Epithelial cell of alveolus of lung (primary cell): ENCODE measurements around the gene ESYT1. TPM values are rescaled to one million over a fixed set of nuclear protein-coding genes. Genes with fewer than 3 reads are reported as not detected.

Experiments used
- total RNA-seq: library from RNA; depleted of rRNA; stranded (reverse); fragments of >200 nt; gene quantifications from 2 replicates; pipeline ENCODE4 v1.2.1, GENCODE V29; 2015

Gene ESYT1
- 81.4 and 171 TPM in 2 replicates for total RNA-seq

GRCh38 chr12:56127888-56128669 is at the start of gene ESYT1:
TSS of gene ESYT1 (plus strand) at chr12:56128267. CDS start at chr12:56128320, 53 bp downstream.

GRCh38 chr12:56079723-56080555 is 48.1 kb upstream of the ESYT1 start, which contains the start of gene ERBB3:
TSS of gene ERBB3 (plus strand) at chr12:56080165. CDS start at chr12:56080301, 136 bp downstream.

GRCh38 chr12:56104109-56104814 is 23.8 kb upstream of the ESYT1 start, which contains the start of gene PA2G4:
TSS of gene PA2G4 (plus strand) at chr12:56104559. CDS start at chr12:56104738, 179 bp downstream.

DNA sequence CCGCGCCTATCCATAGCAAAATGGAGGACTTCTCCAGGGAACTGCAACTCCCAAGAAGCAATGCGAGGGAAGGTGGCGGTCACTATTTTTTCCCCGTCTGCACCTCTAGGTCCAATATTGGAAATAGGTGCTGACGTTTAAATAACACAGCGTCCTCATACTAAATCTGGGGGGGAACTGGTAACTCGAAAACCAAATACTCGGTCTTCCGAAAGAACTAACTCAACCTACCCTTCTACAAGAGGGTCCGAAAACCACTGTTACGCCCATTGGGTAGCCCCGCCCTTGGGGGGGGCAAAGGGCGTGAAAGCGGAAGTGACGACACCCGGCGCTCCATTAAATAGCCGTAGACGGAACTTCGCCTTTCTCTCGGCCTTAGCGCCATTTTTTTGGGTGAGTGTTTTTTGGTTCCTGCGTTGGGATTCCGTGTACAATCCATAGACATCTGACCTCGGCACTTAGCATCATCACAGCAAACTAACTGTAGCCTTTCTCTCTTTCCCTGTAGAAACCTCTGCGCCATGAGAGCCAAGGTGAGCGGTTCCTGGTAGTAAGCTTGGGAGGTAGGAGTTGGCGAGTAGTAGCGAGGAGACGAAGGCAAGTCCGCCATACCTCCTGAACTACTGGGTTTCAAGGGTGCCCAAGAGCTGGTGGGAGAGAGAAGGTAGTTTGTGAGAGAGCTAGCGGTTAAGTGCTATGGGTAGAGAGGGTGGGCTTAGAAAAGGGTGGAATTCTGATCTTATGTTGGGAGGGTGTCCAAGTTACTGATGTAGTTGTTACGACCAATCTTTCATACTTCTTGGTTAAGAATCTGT is 11.6 kb upstream of the ESYT1 start, which contains the start of gene RPL41:
Gene RPL41, plus strand, starts transcription at position 367 of the 815 bp plus-strand sequence.

DNA sequence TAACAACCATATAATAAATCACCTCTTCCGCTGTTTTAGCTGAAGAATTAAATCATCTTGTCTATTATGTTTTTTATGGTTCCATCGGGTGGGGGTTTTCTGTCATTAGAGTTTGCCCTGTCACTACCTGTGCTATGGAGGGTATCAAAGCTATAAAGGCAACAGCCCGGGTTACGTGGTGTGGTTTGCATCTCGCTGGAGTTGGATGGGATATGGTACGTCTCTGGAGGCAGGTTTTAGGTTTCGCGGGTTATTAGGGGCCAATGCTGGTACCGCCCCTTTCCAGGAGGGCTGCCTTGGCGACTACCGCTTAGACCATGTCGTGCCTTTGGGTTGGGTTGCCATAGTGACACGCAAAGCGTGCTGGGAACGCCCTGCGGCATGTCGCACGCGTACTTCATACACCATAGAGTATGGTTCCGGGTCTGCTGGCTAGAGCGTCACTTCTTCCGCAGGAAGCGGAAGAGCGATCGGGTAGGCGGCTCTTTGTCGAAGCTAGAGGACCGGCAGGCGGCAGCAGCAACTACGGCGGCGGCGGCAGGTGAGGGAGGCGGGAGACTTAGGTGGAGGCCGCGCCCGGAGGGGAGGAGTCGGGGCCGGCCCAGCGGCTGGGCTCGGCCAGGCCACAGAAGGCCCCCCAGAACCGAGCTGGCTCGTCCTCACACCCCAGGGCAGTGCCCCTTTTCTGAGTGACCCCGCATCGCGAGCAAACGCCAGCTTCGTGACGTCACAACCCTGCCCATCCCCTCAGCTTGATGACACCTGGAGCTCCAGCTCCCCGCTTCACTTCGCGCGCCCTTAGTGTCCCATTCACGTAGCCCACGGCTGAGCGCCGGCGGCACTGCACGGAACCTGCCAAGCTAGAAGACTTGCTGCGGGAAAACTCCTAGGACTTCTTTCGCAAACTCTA is 10.0 kb upstream of the ESYT1 start, which contains the start of gene ZC3H10:
Gene ZC3H10, plus strand, starts transcription at position 489 of the 910 bp plus-strand sequence. CDS start 2,297 bp downstream, outside the sequence.

DNA sequence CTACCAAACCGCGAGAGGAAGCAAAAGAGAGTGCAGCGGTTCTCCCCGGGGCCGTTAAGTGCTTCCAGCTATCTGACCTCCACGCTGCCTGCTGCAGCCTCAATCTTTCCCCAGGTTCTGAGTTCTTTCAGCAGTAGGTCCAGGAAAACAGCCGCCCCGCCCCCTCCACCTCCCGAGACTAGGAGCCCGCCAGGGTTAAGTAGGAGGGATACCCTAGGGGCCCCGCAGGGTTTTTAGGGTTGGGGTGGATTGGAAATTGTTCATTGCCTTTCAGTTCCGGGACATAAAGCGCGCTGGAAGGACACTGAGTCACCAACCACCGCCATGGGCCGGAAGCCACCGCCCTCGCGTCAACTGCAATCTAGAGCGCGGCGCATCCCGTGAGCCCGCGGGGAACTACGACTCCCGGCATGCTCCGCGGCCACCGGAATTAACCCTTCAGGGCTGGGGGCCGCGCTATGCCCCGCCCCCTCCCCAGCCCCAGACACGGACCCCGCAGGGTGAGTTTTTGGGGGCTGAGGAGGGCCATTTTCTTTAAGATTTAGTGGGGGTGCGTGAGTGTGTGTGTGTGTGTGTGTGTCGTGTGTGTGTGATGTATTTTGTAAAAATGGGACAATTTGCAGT is 24.2 kb downstream of the ESYT1 start, which contains the start of gene MYL6B:
Gene MYL6B, plus strand, starts transcription at position 456 of the 624 bp plus-strand sequence. CDS start 1,332 bp downstream, outside the sequence.

DNA sequence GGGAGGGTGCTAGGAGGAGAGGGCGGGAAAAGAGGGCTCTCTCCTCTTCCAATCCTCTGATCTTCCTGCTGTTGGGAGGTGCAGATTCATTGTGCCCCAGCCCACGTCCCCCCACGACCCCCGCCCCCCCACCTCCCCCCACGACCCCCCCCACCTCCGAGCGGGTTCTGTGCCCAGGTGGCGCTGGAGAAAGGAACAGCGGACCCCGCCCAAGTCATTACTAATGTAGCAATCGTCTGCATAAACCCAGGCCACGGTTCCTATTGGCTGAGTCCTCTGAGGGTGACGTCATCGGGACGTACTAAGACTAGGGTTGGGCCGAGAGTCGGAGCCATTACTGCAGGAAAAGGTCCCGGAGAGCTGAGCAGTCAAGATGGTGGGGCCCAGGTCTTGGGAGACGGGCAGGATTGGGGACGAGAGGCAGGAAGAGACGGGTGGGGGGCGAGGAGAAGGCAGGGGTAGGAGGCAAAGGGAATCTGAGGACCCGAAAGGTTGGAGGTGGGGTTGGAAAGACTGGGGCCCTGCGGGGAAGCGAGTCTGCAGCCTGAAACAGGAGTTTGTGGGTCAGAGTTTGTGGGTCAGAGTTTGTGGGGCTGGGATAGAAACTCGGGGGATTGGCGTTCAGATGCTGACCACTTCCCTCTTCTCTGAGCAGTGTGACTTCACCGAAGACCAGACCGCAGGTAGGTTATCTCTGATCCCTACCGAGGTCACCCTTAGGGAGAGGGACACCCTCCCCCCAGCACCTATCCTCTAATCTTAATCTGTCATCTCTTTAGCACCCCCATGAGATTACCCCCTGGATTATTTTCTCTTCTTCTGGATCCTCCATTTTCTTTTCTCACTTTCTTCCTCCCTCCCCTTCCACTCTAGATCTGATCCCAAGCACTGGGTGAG is 30.2 kb downstream of the ESYT1 start, which contains the start of gene MYL6:
Gene MYL6, plus strand, starts transcription at position 331 of the 897 bp plus-strand sequence. Its CDS starts 43 bp downstream, at position 374.

DNA sequence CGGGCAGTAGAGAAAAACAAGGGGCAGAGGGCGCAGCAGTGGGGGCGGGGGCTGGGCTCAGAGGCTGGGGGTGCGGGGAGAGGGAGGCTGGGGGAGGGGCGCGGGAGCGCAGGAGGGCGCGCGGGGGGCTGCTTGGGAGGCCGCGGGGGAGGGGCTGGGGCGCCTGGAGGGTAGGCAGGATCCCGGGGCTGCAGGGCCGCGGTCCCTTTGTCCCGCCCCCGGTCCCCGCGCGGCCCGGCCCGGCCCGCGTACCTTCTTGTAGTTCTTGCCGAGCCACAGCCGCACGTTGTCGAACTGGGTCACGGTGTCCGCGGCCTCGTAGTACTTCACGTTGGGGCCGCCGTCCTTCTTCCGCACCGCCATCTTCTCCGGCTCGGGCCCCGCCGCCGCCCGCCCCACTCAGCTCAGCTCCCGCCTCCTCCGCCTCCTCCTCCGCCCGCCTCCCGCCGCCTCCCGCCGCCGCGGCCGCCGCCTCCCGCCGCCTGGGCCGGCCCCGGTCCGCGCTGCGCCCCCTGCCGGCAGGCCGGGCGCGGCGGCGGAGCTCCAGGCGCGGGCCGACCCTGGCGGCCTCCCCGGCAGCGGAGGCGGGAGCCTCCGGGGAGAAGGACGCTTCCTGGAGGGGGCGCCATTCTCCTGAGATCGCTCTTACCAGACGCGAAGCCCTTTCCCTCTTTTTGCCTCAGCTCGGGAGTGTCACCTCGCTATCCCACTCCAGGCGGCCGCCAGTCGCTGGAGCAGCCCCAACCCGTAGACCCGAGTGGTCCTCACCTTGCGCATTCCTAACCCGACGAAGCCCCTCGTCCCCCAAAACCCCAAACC is 61.2 kb downstream of the ESYT1 start, which contains the start of gene SMARCC2:
Gene SMARCC2, minus strand, starts transcription at position 385 of the 819 bp plus-strand sequence. Its CDS starts 22 bp downstream, at position 363.

Other genes with a start within 250 kb of the ESYT1 start
- 30.9 and 31.5 TPM in 2 replicates for gene PYM1, start 200.4 kb upstream of the ESYT1 start, total RNA-seq
- gene DGKA, start 197.1 kb upstream of the ESYT1 start, total RNA-seq: 14.8 and 31.3 TPM in 2 replicates
- gene PMEL, start 162.2 kb upstream of the ESYT1 start, total RNA-seq: 1.7 and 18.7 TPM in 2 replicates
- gene CDK2, start 161.4 kb upstream of the ESYT1 start, total RNA-seq: 24.5 and 46.2 TPM in 2 replicates
- 56.6 and 74.1 TPM in 2 replicates for gene RAB5B, start 154.2 kb upstream of the ESYT1 start, total RNA-seq
- gene SUOX, start 131.0 kb upstream of the ESYT1 start, total RNA-seq: 11.4 and 31.9 TPM in 2 replicates
- 2.6 and 8.1 TPM in 2 replicates for gene IKZF4, start 107.2 kb upstream of the ESYT1 start, total RNA-seq
- 1,233 and 1,614 TPM in 2 replicates for gene RPS26, start 86.3 kb upstream of the ESYT1 start, total RNA-seq
- gene ERBB3, start 48.1 kb upstream of the ESYT1 start, total RNA-seq: 0.64 and 1.8 TPM in 2 replicates
- 98.1 and 145 TPM in 2 replicates for gene PA2G4, start 23.7 kb upstream of the ESYT1 start, total RNA-seq
- gene RPL41, start 11.6 kb upstream of the ESYT1 start, total RNA-seq: 2,965 and 4,023 TPM in 2 replicates
- gene ZC3H10, start 10.0 kb upstream of the ESYT1 start, total RNA-seq: 3.4 and 5.0 TPM in 2 replicates
- 112 and 142 TPM in 2 replicates for gene MYL6B, start 24.3 kb downstream of the ESYT1 start, total RNA-seq
- 1,228 and 2,927 TPM in 2 replicates for gene MYL6, start 30.1 kb downstream of the ESYT1 start, total RNA-seq
- 27.5 and 43.8 TPM in 2 replicates for gene SMARCC2, start 61.2 kb downstream of the ESYT1 start, total RNA-seq
- gene RNF41, start 93.7 kb downstream of the ESYT1 start, total RNA-seq: 57.2 and 76.5 TPM in 2 replicates
- 48.4 and 60.4 TPM in 2 replicates for gene NABP2, start 96.1 kb downstream of the ESYT1 start, total RNA-seq
- not detected in 2 replicates for gene SLC39A5, start 101.8 kb downstream of the ESYT1 start, total RNA-seq
- gene ANKRD52, start 130.1 kb downstream of the ESYT1 start, total RNA-seq: 14.5 and 16.9 TPM in 2 replicates
- 8.8 and 11.3 TPM in 2 replicates for gene COQ10A, start 138.7 kb downstream of the ESYT1 start, total RNA-seq
- 109 and 134 TPM in 2 replicates for gene CS, start 172.1 kb downstream of the ESYT1 start, total RNA-seq
- 95.7 and 112 TPM in 2 replicates for gene CNPY2, start 187.7 kb downstream of the ESYT1 start, total RNA-seq
- gene PAN2, start 205.7 kb downstream of the ESYT1 start, total RNA-seq: 9.1 and 38.4 TPM in 2 replicates
- 0.13 and 0.56 TPM in 2 replicates for gene IL23A, start 210.6 kb downstream of the ESYT1 start, total RNA-seq
- gene STAT2, start 231.8 kb downstream of the ESYT1 start, total RNA-seq: 90.0 and 173 TPM in 2 replicates
- gene APOF, start 234.6 kb downstream of the ESYT1 start, total RNA-seq: not detected in 2 replicates